GM21737 (cell line): ENCODE measurements around the gene COL5A1.

ENCODE experiments used
- ATAC-seq: cut with Tn5 transposase; IDR thresholded peaks from one replicate; pipeline ENCODE4 v1.9.1; 2021; ENCODE audit warnings: mild to moderate bottlenecking, moderate library complexity; ENCODE audit not compliant: unreplicated experiment

The COL5A1 gene

GRCh38 chr9:134868751-134869553 lies 227.3 kb downstream of the COL5A1 start:
- ATAC-seq = no peak

- ATAC-seq = no peak
Observed at GRCh38 chr9:134869554-134870300, 228.1 kb downstream of the COL5A1 start.

DNA sequence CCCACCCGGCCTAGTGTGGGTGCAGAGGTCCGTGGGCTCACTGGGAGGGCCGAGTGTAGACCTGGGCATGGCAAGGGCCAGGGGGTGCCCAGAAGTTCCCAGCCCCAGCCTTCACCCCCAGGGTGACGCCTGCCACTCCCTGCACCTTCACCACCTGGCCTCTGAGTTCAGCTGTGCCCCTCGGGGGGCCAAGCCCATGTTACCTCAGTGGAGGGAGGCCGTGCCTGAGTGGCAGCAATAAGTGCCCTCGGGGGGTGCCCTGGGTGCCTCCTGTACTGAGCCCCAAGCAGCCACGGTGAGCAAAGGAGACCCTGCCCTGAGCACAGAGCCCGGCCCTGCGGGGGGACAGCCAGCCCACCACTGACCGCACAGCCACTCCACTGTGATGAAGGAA lies 228.7 kb downstream of the COL5A1 start:
- ATAC-seq = no peak

- no peak for ATAC-seq
Observed at GRCh38 chr9:134870746-134871662, 229.4 kb downstream of the COL5A1 start.

- no peak for ATAC-seq
Observed at GRCh38 chr9:134871697-134872340, 230.2 kb downstream of the COL5A1 start.

- ATAC-seq = no peak
Observed at GRCh38 chr9:134872482-134873231, 231.1 kb downstream of the COL5A1 start.

- no peak for ATAC-seq
Observed at GRCh38 chr9:134875371-134875770, 233.8 kb downstream of the COL5A1 start.

- no peak for ATAC-seq
Observed at GRCh38 chr9:134877541-134877940, 235.9 kb downstream of the COL5A1 start.

DNA sequence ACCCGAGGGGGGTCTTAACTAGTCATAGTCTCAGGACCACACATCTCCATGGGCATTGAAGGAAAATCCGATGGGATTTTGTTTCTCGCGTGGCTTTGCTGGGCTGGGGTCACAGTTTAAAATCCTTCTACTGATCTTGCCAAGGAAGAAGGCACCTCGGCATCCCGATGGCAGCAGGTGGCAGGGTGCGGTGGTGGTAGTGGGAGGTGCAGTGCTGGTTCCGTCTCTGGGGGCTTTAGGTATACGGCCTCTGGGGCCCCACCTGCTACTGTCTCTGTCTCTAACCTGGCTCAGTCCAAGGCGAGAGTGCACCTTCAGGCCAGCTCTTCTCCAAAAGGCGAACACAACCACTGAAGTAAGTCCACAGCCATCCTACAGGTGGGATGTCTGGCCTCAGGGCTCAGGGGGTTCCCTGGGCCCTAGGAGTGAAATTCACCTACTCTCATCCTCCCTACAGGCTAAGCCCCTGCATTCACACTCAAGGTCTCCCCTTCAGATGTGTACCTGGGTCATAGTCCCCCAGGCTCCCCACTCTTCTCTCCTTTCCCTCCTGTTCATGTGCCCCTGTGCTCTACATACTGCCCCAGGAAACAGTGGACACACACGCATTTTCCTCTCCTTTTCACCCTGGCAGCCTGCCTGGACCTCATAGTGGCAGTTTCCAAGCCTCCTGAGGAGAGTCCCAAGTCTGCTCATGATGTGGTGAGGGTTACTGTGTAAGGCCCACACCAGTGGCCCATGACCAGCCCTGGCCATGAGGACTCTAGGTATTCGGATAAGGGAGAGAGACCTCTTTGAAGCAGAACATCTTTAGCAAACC lies 238.3 kb downstream of the COL5A1 start:
- ATAC-seq = no peak

DNA sequence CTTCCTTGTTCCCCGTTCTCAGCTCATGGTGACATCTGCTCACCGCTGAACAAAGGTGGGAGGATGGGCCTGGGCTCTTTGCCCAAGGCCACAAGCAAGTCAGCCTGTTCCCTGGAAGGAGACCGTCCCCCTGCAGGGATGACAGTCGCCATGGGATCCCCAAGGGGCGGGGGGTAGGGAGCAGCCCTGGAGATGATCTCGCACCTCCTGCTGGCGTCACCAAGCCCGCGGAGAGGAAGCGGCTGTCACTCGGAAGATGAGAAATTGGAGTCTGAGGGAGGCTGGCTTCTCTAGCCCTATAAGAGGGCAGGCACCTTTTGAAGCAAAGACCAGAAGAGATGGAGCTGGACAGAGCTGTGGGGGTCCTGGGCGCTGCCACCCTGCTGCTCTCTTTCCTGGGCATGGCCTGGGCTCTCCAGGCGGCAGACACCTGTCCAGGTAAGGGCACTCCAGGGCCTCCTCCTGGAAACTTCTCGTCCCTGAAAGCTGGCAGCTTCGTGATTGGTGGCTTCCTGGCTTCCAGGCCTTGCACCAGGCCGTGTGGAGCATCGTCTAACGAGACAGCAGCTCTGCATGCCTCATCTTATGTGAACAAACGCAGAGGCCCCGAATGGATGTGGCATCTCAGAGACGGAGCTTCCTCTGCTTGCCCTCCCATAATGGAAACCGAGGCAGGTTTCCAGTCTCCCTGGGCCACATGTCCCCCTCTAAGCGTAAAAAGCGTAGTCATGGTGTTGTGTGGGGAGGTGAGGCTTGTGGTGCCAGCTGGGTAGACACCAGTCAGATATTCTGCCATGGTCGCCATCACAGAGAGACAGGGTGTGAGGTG lies 239.1 kb downstream of the COL5A1 start, which contains the start of gene FCN2:
TSS of gene FCN2 (plus strand) at position 327 of the 829 bp plus-strand sequence. CDS start at position 339, 12 bp downstream.
- ATAC-seq = no peak

DNA sequence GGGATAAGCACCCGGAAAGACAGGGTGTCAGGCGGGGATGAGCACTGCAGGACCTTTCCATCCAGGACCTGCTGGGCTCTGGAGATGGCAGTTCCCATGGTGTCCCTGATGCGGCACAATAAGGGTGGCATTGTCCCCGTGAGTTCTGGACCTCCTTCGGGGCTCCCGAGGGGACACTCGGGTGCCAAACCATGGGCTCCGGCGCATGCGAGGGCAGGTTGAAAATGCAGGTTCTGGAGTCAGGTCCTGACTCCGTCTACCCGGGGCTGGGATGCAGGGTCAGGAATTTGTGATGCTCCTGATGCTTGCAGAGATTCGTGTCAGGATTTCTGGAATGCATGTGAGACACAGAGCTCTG lies 239.7 kb downstream of the COL5A1 start:
- no peak for ATAC-seq

- no peak for ATAC-seq
Observed at GRCh38 chr9:134882204-134882785, 240.7 kb downstream of the COL5A1 start.

- no peak for ATAC-seq
Observed at GRCh38 chr9:134883040-134883782, 241.6 kb downstream of the COL5A1 start.

- no peak for ATAC-seq
Observed at GRCh38 chr9:134884492-134884891, 242.9 kb downstream of the COL5A1 start.

GRCh38 chr9:134885001-134885678 lies 243.5 kb downstream of the COL5A1 start:
- no peak for ATAC-seq

- ATAC-seq = no peak
Observed at GRCh38 chr9:134885679-134886412, 244.2 kb downstream of the COL5A1 start.
